ENCODE data around the gene ADAM12.

DNA sequence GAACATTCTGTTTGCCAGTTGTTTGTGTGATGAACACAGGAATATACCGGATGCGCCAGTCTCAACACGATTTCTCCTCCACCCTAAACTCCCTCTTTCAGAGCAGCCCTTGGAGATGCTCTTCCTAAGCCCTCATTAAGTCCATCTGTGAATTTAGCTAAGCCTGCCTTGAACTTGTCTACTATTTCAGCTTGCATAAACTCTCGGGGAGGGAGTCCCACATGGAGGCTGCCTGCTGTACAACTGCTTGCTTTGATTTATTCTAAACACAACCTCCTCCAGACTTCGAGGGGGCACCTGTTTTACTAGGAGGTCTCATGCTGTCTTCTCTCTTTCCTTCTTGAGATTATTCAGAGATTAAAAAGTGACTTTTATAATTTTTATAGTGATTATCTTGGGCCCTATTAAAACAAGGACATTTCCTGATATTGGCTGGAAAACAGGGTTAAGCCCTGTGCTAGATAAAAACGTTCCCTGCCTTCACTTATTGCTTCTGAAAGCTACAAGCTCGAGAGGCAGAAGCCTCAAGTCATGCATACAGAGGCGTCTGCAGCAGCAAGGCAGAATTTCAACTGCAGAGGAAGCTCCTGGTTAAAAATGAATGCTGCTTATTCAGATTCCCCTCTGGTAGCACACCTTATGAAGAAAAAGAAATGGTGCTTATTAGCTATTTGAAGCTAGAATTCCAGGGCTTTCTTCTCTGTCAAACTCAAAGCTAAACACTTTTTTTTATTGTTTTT is 317.6 kb downstream of the ADAM12 start:
- TF ChIP-seq, protein P1, sequence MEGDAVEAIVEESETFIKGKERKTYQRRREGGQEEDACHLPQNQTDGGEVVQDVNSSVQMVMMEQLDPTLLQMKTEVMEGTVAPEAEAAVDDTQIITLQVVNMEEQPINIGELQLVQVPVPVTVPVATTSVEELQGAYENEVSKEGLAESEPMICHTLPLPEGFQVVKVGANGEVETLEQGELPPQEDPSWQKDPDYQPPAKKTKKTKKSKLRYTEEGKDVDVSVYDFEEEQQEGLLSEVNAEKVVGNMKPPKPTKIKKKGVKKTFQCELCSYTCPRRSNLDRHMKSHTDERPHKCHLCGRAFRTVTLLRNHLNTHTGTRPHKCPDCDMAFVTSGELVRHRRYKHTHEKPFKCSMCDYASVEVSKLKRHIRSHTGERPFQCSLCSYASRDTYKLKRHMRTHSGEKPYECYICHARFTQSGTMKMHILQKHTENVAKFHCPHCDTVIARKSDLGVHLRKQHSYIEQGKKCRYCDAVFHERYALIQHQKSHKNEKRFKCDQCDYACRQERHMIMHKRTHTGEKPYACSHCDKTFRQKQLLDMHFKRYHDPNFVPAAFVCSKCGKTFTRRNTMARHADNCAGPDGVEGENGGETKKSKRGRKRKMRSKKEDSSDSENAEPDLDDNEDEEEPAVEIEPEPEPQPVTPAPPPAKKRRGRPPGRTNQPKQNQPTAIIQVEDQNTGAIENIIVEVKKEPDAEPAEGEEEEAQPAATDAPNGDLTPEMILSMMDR (IDR thresholded peaks at IDR 0.05): no peak
- no peak for TF ChIP-seq POLR2A (IDR thresholded peaks at IDR 0.05)
- TF ChIP-seq POLR2AphosphoS5 (IDR thresholded peaks at IDR 0.05; ENCODE audit: insufficient read depth in 1 of 2, low read depth in 1 of 2): no peak
